C1 segment of cervical spinal cord (tissue), 14 donors: ENCODE measurements around the gene GK.
"Not testable (repeated sequence)": the region's sequence is repeated elsewhere in the genome, so short reads cannot be mapped to it uniquely, and the experiment has no call there.

Experiments
- DNase-seq, 14 donors: peaks; one replicate each; lab custom pipeline; 2025; lab: John Stamatoyannopoulos, UW

The GK gene

GRCh38 chrX:30706216-30706775 lies 53.1 kb downstream of the GK start:
- no peak for DNase-seq

GRCh38 chrX:30712214-30712613 lies 59.0 kb downstream of the GK start:
- DNase-seq: no peak

GRCh38 chrX:30713061-30713525 lies 59.9 kb downstream of the GK start:
- peak in 4 of 14 donors; percentile 0 to 17 (median 6) for DNase-seq

DNA sequence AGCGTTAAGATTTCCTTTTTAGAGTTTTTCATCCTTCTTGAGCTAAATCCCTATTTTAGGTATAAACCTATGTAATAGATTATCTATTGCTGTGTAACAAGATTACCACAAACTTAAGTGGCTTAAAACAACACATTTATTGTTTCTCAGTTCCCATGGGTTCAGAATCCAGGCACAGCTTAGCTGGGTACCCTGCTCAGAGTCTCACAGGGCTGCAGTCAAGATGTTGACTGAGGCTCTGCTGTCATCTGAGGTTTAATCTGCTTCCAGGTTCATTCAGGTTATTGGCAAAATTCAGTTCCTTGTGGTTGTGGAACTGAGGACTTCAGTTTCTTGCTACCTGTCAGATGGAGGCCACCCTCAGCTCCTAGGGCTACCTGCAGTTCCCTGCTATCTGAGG lies 60.9 kb downstream of the GK start:
- DNase-seq: no peak

DNA sequence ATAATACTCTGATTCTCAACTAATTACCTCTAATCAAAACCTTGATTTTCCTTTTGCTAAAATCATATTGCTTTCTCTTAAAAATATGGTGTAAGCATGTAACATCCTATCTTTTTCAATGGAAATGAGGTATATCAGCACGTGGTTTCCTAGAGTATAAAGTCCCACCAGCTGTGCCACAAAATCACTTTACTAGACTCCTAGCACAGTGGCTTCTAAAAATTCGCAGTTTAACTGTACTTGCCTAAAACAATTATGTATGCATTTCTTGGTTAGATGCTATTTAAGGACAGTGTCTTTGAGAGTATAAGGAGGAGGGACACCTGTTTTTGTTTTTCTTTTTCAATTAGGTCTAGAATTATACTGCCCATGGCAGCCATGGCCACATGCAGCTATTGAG lies 62.8 kb downstream of the GK start:
- DNase-seq: no peak

DNA sequence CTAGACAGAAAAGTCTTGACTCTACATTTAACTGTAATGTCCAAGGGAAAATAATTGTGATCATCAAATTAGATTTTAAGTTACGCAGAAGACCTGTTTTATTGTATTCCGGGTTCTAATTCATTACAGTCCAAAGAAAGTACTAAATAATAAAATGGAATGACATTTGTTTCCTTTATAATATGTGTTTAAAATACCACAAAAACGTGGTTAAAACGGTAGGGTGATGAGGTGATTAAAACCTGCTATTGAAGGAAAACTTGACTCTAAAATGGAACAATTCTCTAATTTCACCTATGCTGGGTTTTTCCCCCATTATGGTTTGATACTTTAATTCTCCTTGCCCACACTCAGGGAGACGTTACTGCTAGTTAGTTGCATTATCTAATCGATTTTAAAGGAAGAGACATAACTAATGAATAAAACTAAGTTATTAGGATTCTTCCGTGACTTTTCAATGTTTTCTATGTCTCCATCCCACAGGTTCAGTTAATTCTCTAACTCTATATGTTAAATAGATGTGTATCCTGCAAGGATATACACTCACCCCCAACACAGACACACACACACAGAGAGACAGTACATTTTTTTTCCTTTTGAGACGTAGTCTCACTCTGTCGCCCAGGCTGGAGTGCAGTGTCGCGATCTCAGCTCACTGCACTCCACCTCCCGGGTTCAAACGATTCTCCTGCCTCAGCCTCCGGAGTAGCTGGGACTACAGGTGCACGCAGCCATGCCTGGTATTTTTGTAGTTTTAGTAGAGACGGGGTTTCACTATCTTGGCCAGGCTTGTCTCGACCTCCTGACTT lies 80.8 kb downstream of the GK start:
- no peak for DNase-seq

GRCh38 chrX:30734782-30735181 lies 81.6 kb downstream of the GK start:
- no peak for DNase-seq

DNA sequence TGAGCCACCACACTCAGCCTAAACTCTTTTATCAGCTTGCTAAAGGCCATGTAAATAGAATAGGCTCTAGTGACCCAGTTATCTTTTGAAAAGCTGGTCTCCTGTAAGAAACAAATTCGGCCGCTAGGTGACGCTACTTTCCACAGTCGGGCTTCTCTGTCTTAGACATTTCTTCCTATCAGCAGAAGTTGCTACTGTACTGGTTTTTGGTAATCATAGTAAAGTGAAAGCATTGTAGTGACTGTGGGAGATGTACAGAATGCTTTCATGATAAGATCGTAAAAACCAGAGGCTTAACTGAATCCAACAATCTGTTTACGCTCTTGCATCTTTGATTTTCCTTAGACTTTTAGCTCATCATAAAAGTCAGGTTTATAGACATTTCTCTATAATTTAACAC lies 82.6 kb downstream of the GK start:
- DNase-seq: peak in 3 of 14 donors; percentile 0 to 3 (median 1)

GRCh38 chrX:30741545-30741944 lies 88.3 kb downstream of the GK start:
- DNase-seq: no peak

DNA sequence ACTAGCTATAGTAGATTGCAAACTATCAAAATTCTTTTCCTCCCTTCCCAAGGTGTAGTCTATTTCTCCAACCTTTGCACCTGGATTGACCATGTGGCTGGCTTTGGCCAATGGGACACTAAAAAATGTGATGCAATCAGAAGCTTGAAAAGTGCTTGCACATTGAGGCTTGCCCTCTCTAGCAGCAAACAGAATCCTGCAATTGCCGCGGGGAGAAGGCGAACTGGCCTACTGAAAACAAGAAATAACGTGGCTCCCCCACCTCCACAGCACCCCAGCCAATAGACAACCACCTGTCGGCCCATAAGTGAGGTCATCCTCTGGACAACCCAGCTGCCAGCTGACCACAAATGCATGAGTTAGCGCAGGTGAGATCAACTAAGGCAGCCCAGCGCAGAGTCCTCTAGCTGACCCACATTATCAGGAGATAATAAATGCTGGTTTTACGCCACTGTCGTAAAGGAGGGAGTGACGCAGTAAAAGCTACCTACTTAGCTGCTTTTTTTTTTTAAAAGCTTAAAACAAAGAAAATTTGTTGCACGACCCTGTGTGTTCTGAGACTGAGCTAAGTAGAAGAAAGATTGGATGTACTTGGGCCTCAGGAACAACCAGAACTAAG lies 95.2 kb downstream of the GK start:
- DNase-seq: no peak

GRCh38 chrX:30751497-30751896 lies 98.3 kb downstream of the GK start:
- DNase-seq: no peak

- no peak for DNase-seq
Observed at GRCh38 chrX:30762755-30763154, 109.5 kb downstream of the GK start.

GRCh38 chrX:30773764-30774163 lies 120.5 kb downstream of the GK start:
- not testable (repeated sequence) for DNase-seq

DNA sequence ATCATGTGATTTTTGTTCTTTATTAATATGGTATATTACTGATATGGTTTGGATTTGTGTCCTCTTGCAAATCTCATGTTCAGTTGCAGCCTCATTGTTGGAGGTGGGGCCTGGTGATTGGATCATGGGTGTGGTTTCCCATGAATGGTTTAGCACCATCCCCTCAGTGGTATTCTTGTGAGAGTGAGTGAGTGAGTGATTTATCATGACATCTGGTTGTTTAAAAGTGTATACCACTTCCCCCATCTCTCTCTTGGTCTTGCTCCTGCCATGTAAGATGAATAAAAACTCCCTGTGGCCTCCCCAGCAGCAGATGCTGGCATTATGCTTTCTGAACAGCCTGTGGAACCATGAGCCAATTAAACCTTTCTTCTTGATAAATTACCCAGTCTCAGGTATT lies 124.4 kb downstream of the GK start:
- DNase-seq: no peak

DNA sequence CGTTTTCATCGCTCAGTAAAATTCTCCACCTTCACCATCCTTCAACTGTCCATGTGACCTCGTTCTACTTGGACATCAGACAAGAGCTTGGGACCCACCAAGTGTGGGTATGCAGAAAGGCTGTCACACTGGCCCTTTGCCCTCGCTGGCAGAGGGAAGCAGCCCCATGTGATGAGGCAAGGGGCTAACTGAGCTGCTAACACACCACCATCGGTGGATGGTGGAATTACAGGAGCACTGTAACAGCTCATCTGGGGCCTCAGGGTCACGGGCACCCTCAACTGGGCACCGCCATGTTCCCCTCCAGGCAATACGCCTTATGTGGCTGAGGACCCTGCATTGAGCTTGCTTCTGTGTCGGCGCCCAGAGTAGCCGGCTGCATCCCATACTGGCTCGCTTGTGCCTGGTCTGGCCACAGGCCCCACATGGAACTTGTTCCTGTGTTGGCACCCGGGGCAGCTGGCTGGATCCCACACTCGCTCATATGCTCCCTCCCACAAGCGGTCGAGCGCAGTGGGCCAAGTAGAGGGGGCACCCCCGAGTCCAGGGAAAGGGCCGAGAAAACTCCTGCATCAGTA lies 126.3 kb downstream of the GK start:
- DNase-seq: no peak
